HEK293 (cell line): Measurements from ENCODE around the gene ZYG11B.

ENCODE experiments used
- BCL6B ChIP-seq: fragments of 450-650 bp; formaldehyde crosslinking; IDR thresholded peaks from 2 replicates; pipeline ENCODE4 v1.5.1; 2017; ENCODE audit warnings: missing biosample characterization, missing genetic modification characterization
- GFI1B ChIP-seq: fragments of 450-650 bp; formaldehyde crosslinking; IDR thresholded peaks from 2 replicates; pipeline ENCODE4 v1.5.1; 2016; ENCODE audit warnings: missing biosample characterization, missing genetic modification characterization
- MZF1 ChIP-seq: fragments of 450-650 bp; formaldehyde crosslinking; IDR thresholded peaks from 2 replicates; pipeline ENCODE4 v1.5.1; 2017; ENCODE audit warnings: missing biosample characterization, missing genetic modification characterization, borderline replicate concordance
- PATZ1 ChIP-seq: fragments of 450-650 bp; formaldehyde crosslinking; IDR thresholded peaks from 2 replicates; pipeline ENCODE4 v1.5.1; 2016; ENCODE audit warnings: missing biosample characterization, missing genetic modification characterization
- ZBTB20 ChIP-seq: fragments of 450-650 bp; formaldehyde crosslinking; IDR thresholded peaks from 2 replicates; pipeline ENCODE4 v1.5.1; 2016; ENCODE audit warnings: missing biosample characterization, missing genetic modification characterization
- ZBTB48 ChIP-seq: fragments of 450-650 bp; formaldehyde crosslinking; IDR thresholded peaks from 2 replicates; pipeline ENCODE4 v1.5.1; 2016; ENCODE audit warnings: missing biosample characterization, missing genetic modification characterization
- ZBTB6 ChIP-seq: fragments of 450-650 bp; formaldehyde crosslinking; IDR thresholded peaks from 2 replicates; pipeline ENCODE4 v1.5.1; 2017; ENCODE audit warnings: missing biosample characterization, missing genetic modification characterization
- ZFP41 ChIP-seq: fragments of 450-650 bp; formaldehyde crosslinking; IDR thresholded peaks from 2 replicates; pipeline ENCODE4 v1.5.1; 2016; ENCODE audit warnings: missing biosample characterization, missing genetic modification characterization, borderline replicate concordance
- ZNF16 ChIP-seq: fragments of 450-650 bp; formaldehyde crosslinking; IDR thresholded peaks from 2 replicates; pipeline ENCODE4 v1.5.1; 2016; ENCODE audit warnings: low read depth, missing biosample characterization, missing genetic modification characterization
- ZNF184 ChIP-seq: fragments of 450-650 bp; IDR thresholded peaks from 2 replicates; pipeline ENCODE4 v1.5.1; 2018; ENCODE audit warnings: missing biosample characterization, mild to moderate bottlenecking, missing genetic modification characterization
- ZNF221 ChIP-seq: fragments of 450-650 bp; formaldehyde crosslinking; IDR thresholded peaks from 2 replicates; pipeline ENCODE4 v1.5.1; 2017; ENCODE audit warnings: missing biosample characterization, missing genetic modification characterization, borderline replicate concordance
- ZNF223 ChIP-seq: fragments of 450-650 bp; formaldehyde crosslinking; IDR thresholded peaks from 2 replicates; pipeline ENCODE4 v1.5.1; 2016; ENCODE audit warnings: missing biosample characterization, missing genetic modification characterization
- ZNF23 ChIP-seq: fragments of 450-650 bp; formaldehyde crosslinking; IDR thresholded peaks from 2 replicates; pipeline ENCODE4 v1.5.1; 2016; ENCODE audit warnings: missing biosample characterization, missing genetic modification characterization, borderline replicate concordance
- ZNF311 ChIP-seq: fragments of 450-650 bp; formaldehyde crosslinking; IDR thresholded peaks from 2 replicates; pipeline ENCODE4 v1.5.1; 2017; ENCODE audit warnings: missing biosample characterization, missing genetic modification characterization, borderline replicate concordance
- ZNF324 ChIP-seq: fragments of 450-650 bp; formaldehyde crosslinking; IDR thresholded peaks from 2 replicates; pipeline ENCODE4 v1.5.1; 2016; ENCODE audit warnings: missing biosample characterization, missing genetic modification characterization
- ZNF335 ChIP-seq: fragments of 450-650 bp; formaldehyde crosslinking; conservative IDR thresholded peaks from 2 replicates; pipeline ENCODE4 v1.5.1; 2016; ENCODE audit warnings: missing biosample characterization, missing genetic modification characterization
- ZNF354C ChIP-seq: fragments of 450-650 bp; formaldehyde crosslinking; IDR thresholded peaks from 2 replicates; pipeline ENCODE4 v1.5.1; 2016; ENCODE audit warnings: missing biosample characterization, missing genetic modification characterization, low read depth, borderline replicate concordance
- ZNF366 ChIP-seq: fragments of 450-650 bp; formaldehyde crosslinking; conservative IDR thresholded peaks from 2 replicates; pipeline ENCODE4 v1.5.1; 2016; ENCODE audit warnings: missing biosample characterization, missing genetic modification characterization
- ZNF433 ChIP-seq: fragments of 450-650 bp; formaldehyde crosslinking; IDR thresholded peaks from 2 replicates; pipeline ENCODE4 v1.5.1; 2016; ENCODE audit warnings: missing biosample characterization, missing genetic modification characterization, low read depth
- ZNF501 ChIP-seq: fragments of 450-650 bp; formaldehyde crosslinking; IDR thresholded peaks from 2 replicates; pipeline ENCODE4 v1.5.1; 2016; ENCODE audit warnings: missing biosample characterization, missing genetic modification characterization
- ZNF558 ChIP-seq: fragments of 450-650 bp; formaldehyde crosslinking; IDR thresholded peaks from 2 replicates; pipeline ENCODE4 v1.5.1; 2016; ENCODE audit warnings: missing biosample characterization, missing genetic modification characterization
- ZNF580 ChIP-seq: fragments of 450-650 bp; formaldehyde crosslinking; IDR thresholded peaks from 2 replicates; pipeline ENCODE4 v1.5.1; 2016; ENCODE audit warnings: missing biosample characterization, missing genetic modification characterization
- ZNF610 ChIP-seq: fragments of 450-650 bp; formaldehyde crosslinking; IDR thresholded peaks from 2 replicates; pipeline ENCODE4 v1.5.1; 2016; ENCODE audit warnings: missing biosample characterization, missing genetic modification characterization, borderline replicate concordance
- ZNF621 ChIP-seq: fragments of 450-650 bp; formaldehyde crosslinking; IDR thresholded peaks from 2 replicates; pipeline ENCODE4 v1.5.1; 2017; ENCODE audit warnings: missing biosample characterization, missing genetic modification characterization
- ZNF664 ChIP-seq: fragments of 450-650 bp; formaldehyde crosslinking; IDR thresholded peaks from 2 replicates; pipeline ENCODE4 v1.5.1; 2016; ENCODE audit warnings: missing biosample characterization, missing genetic modification characterization
- ZNF701 ChIP-seq: fragments of 450-650 bp; formaldehyde crosslinking; IDR thresholded peaks from 2 replicates; pipeline ENCODE4 v1.5.1; 2016; ENCODE audit warnings: missing biosample characterization, missing genetic modification characterization
- ZNF768 ChIP-seq: fragments of 450-650 bp; formaldehyde crosslinking; IDR thresholded peaks from 2 replicates; pipeline ENCODE4 v1.5.1; 2018; ENCODE audit warnings: missing biosample characterization, mild to moderate bottlenecking, missing genetic modification characterization
- ZNF776 ChIP-seq: fragments of 450-650 bp; formaldehyde crosslinking; IDR thresholded peaks from 2 replicates; pipeline ENCODE4 v1.5.0; 2017; ENCODE audit warnings: missing biosample characterization, missing genetic modification characterization, borderline replicate concordance
- ZXDB ChIP-seq: fragments of 450-650 bp; formaldehyde crosslinking; IDR thresholded peaks from 2 replicates; pipeline ENCODE4 v1.5.1; 2016; ENCODE audit warnings: missing biosample characterization, missing genetic modification characterization
- TF ChIP-seq, protein P1 (sequence below): fragments of 450-650 bp; formaldehyde crosslinking; IDR thresholded peaks from 2 replicates; pipeline ENCODE4 v1.5.1; 2017; ENCODE audit warnings: missing biosample characterization, missing genetic modification characterization
- TF ChIP-seq, protein P2 (sequence below): fragments of 450-650 bp; formaldehyde crosslinking; IDR thresholded peaks from 2 replicates; pipeline ENCODE4 v1.5.1; 2016; ENCODE audit warnings: missing biosample characterization, missing genetic modification characterization

The ZYG11B gene

DNA sequence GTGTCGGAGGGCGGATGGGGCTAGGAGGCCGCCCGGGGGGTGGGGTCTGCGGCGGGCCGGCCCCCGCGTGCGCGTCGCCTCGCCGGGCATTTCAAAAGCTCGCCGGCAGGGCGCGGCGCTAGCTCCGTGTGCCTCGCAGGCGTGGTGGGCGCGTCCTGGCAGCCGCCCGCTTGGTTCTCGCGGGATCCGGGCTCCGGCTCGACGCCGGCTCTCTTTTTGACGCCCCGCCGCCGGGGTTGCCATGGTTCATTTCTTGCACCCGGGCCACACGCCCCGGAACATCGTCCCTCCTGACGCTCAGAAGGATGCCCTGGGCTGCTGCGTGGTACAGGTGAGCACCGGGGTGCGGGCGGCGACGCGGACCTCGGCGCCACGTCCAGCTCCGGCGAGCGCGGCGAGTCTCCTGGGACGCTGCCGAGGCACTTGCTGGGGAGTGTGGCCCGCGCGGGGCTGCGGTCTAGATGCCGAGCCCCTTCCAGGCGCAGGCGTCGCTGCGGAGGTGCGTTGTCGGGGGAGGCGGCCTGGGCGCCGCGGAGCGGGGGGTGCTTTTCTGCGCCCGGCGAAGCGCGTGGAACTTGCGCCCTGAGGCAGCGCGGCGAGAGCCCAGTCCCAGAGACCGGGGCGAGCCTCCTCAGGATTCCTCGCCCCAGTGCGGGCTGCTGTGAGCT, 116.5 kb downstream of the ZYG11B start, which contains the start of gene ZYG11A (continued):
- TF ChIP-seq PATZ1 (peak; percentile 67), MZF1 (tag by site-specific recombination) (no peak), GFI1B (no peak), ZNF610 (no peak), ZNF366 (tag by site-specific recombination) (no peak), BCL6B (no peak), ZNF223 (tag by site-specific recombination) (no peak), ZBTB6 (tag by site-specific recombination) (no peak), ZNF335 (tag by site-specific recombination) (peak; percentile 39), ZXDB (tag by site-specific recombination) (peak; percentile 86), ZNF433 (tag by site-specific recombination) (no peak), ZBTB20 (tag by site-specific recombination) (peak; percentile 95), ZNF324 (no peak), ZNF501 (tag by site-specific recombination) (0 out of 2 replicates have a peak, but pooled peaks have one; percentile 44), ZFP41 (tag by site-specific recombination) (no peak), ZNF701 (tag by site-specific recombination) (0 out of 2 replicates have a peak, but pooled peaks have one; percentile 19), ZNF16 (tag by site-specific recombination) (no peak), ZNF311 (tag by site-specific recombination) (no peak), ZNF776 (tag by site-specific recombination) (no peak), ZNF768 (tag by site-specific recombination) (no peak), ZNF221 (tag by site-specific recombination) (no peak), ZNF621 (tag by site-specific recombination) (no peak), ZBTB48 (tag by site-specific recombination) (peak; percentile 62), ZNF354C (no peak), ZNF184 (peak; percentile 19; the same call in 1 of the 2 replicates), ZNF23 (tag by site-specific recombination) (no peak), ZNF664 (tag by site-specific recombination) (no peak), ZNF580 (tag by site-specific recombination) (no peak; the same call in 1 of the 2 replicates), ZNF558 (tag by site-specific recombination) (no peak)
- TF ChIP-seq, protein P1, sequence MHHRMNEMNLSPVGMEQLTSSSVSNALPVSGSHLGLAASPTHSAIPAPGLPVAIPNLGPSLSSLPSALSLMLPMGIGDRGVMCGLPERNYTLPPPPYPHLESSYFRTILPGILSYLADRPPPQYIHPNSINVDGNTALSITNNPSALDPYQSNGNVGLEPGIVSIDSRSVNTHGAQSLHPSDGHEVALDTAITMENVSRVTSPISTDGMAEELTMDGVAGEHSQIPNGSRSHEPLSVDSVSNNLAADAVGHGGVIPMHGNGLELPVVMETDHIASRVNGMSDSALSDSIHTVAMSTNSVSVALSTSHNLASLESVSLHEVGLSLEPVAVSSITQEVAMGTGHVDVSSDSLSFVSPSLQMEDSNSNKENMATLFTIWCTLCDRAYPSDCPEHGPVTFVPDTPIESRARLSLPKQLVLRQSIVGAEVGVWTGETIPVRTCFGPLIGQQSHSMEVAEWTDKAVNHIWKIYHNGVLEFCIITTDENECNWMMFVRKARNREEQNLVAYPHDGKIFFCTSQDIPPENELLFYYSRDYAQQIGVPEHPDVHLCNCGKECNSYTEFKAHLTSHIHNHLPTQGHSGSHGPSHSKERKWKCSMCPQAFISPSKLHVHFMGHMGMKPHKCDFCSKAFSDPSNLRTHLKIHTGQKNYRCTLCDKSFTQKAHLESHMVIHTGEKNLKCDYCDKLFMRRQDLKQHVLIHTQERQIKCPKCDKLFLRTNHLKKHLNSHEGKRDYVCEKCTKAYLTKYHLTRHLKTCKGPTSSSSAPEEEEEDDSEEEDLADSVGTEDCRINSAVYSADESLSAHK (tag by site-specific recombination), result no peak
- TF ChIP-seq, protein P2, sequence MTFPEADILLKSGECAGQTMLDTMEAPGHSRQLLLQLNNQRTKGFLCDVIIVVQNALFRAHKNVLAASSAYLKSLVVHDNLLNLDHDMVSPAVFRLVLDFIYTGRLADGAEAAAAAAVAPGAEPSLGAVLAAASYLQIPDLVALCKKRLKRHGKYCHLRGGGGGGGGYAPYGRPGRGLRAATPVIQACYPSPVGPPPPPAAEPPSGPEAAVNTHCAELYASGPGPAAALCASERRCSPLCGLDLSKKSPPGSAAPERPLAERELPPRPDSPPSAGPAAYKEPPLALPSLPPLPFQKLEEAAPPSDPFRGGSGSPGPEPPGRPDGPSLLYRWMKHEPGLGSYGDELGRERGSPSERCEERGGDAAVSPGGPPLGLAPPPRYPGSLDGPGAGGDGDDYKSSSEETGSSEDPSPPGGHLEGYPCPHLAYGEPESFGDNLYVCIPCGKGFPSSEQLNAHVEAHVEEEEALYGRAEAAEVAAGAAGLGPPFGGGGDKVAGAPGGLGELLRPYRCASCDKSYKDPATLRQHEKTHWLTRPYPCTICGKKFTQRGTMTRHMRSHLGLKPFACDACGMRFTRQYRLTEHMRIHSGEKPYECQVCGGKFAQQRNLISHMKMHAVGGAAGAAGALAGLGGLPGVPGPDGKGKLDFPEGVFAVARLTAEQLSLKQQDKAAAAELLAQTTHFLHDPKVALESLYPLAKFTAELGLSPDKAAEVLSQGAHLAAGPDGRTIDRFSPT (tag by site-specific recombination), result peak; percentile 72; the same call in 1 of the 2 replicates
